HepG2 (cell line): ENCODE measurements around the gene FAM221B. TPM values are rescaled to one million over a fixed set of nuclear protein-coding genes. Genes with fewer than 3 reads are reported as not detected.

Experiments
- ARNT ChIP-seq: fragments of 450-650 bp; IDR thresholded peaks from 2 replicates; pipeline ENCODE4 v1.6.1; 2017
- DNMT1 ChIP-seq: sonication (generic); formaldehyde crosslinking; IDR thresholded peaks from 2 replicates; pipeline ENCODE4 v1.5.1; 2020; ENCODE audit warnings: mild to moderate bottlenecking, missing genetic modification reagents
- HIVEP1 ChIP-seq: sonication (generic); formaldehyde crosslinking; IDR thresholded peaks from 2 replicates; pipeline ENCODE4 v1.4.0; 2020; ENCODE audit warnings: mild to moderate bottlenecking, missing genetic modification reagents
- KAT8 ChIP-seq: IDR thresholded peaks from 2 replicates; pipeline ENCODE4 v1.6.1; 2016; ENCODE audit warnings: missing genetic modification reagents, missing compliant biosample characterization
- KLF12 ChIP-seq: sonication (generic); formaldehyde crosslinking; IDR thresholded peaks from 2 replicates; pipeline ENCODE4 v1.4.0; 2020; ENCODE audit warnings: missing genetic modification reagents, borderline replicate concordance
- MBD4 ChIP-seq: IDR thresholded peaks from 2 replicates; pipeline ENCODE4 v1.6.1; 2012; ENCODE audit warnings: low read length, inconsistent platforms, borderline replicate concordance
- NRL ChIP-seq: sonication (generic); formaldehyde crosslinking; IDR thresholded peaks from 2 replicates; pipeline ENCODE4 v1.5.0; 2020; ENCODE audit warnings: missing genetic modification reagents, mild to moderate bottlenecking, moderate library complexity, borderline replicate concordance
- PHF8 ChIP-seq: sonication (generic); formaldehyde crosslinking; IDR thresholded peaks from 2 replicates; pipeline ENCODE4 v1.5.0; 2020; ENCODE audit warnings: missing genetic modification reagents
- POLR2AphosphoS2 ChIP-seq: IDR thresholded peaks from 2 replicates; pipeline ENCODE4 v1.6.1; 2011; ENCODE audit warnings: low read depth, low read length, improper control_type of control experiment
- PPARG ChIP-seq: conservative IDR thresholded peaks from 2 replicates; pipeline ENCODE4 v1.6.1; 2016; ENCODE audit warnings: missing biosample characterization, missing genetic modification reagents
- RBFOX2 ChIP-seq: fragments of 200-400 bp; formaldehyde crosslinking; IDR thresholded peaks from 2 replicates; pipeline ENCODE4 v1.6.1; 2017; ENCODE audit warnings: low read depth, mild to moderate bottlenecking, low read length
- SUZ12 ChIP-seq: fragments of 150-350 bp; IDR thresholded peaks from 2 replicates; pipeline ENCODE4 v1.6.1; 2014; ENCODE audit warnings: low read depth, low read length
- TCF12 ChIP-seq, 2 experiments: fragments of 450-650 bp in 1 of 2; sonication (generic) in 1 of 2; formaldehyde crosslinking in 1 of 2; IDR thresholded peaks; 2 replicates each; pipeline versions ENCODE4 v1.6.1 to v1.8.0; 2017 to 2022; ENCODE audit warnings: antibody characterized with exemption in 1 of 2, mild to moderate bottlenecking in 1 of 2, missing genetic modification reagents in 1 of 2, moderate library complexity in 1 of 2
- TFDP1 ChIP-seq: IDR thresholded peaks from 2 replicates; pipeline ENCODE4 v1.6.1; 2016; ENCODE audit warnings: missing compliant biosample characterization, missing genetic modification reagents, borderline replicate concordance
- TP53 ChIP-seq: sonication (generic); formaldehyde crosslinking; conservative IDR thresholded peaks from 2 replicates; pipeline ENCODE4 v1.4.0; 2020; ENCODE audit warnings: missing genetic modification reagents
- ZBTB38 ChIP-seq: sonication (generic); formaldehyde crosslinking; IDR thresholded peaks from 2 replicates; pipeline ENCODE4 v1.5.1; 2020; ENCODE audit warnings: mild to moderate bottlenecking, missing genetic modification reagents
- ZBTB44 ChIP-seq: sonication (generic); formaldehyde crosslinking; IDR thresholded peaks from 2 replicates; pipeline ENCODE4 v1.4.0; 2020; ENCODE audit warnings: missing genetic modification reagents
- ZBTB7A ChIP-seq: sonication (generic); formaldehyde crosslinking; IDR thresholded peaks from 2 replicates; pipeline ENCODE4 v1.8.0; 2022; ENCODE audit warnings: mild to moderate bottlenecking, missing genetic modification reagents
- ZC3H4 ChIP-seq: sonication (generic); formaldehyde crosslinking; IDR thresholded peaks from 2 replicates; pipeline ENCODE4 v1.4.0; 2020; ENCODE audit warnings: missing genetic modification reagents, borderline replicate concordance
- ZNF160 ChIP-seq: sonication (generic); formaldehyde crosslinking; IDR thresholded peaks from 2 replicates; pipeline ENCODE4 v1.8.0; 2022; ENCODE audit warnings: mild to moderate bottlenecking, inconsistent platforms, missing genetic modification reagents
- ZNF563 ChIP-seq: sonication (generic); formaldehyde crosslinking; IDR thresholded peaks from 2 replicates; pipeline ENCODE4 v1.8.0; 2022; ENCODE audit warnings: mild to moderate bottlenecking, moderate library complexity, missing genetic modification reagents
- ZNF720 ChIP-seq: sonication (generic); formaldehyde crosslinking; IDR thresholded peaks from 2 replicates; pipeline ENCODE4 v1.4.0; 2020; ENCODE audit warnings: missing genetic modification reagents
- ZNF841 ChIP-seq: sonication (generic); formaldehyde crosslinking; IDR thresholded peaks from 2 replicates; pipeline ENCODE4 v1.8.1; 2023; ENCODE audit warnings: missing genetic modification reagents, borderline replicate concordance
- ZSCAN12 ChIP-seq: sonication (generic); formaldehyde crosslinking; IDR thresholded peaks from 2 replicates; pipeline ENCODE4 v1.9.0; 2021; ENCODE audit warnings: mild to moderate bottlenecking, missing genetic modification reagents
- polyA plus RNA-seq, 8 experiments: library from polyadenylated mRNA; depleted of rRNA in 3 of 8; stranded (reverse) in 7 of 8; unstranded in 1 of 8; fragments of >200 nt; fragmentation: Illumina TruSeq in 4 of 8; extraction: Trizol in 4 of 8; gene quantifications; 2 replicates each; pipeline versions ENCODE4 v1.2.1 to v1.2.3, GENCODE V29; 2011 to 2016; ENCODE audit warnings: low read depth in 4 of 8, missing spikeins in 1 of 8, mixed read lengths in 1 of 8; ENCODE audit not compliant: insufficient read depth in 1 of 8
- total RNA-seq, 5 experiments: library from RNA; depleted of rRNA; stranded (reverse); fragments of >200 nt; fragmentation: Illumina TruSeq; extraction: Trizol; gene quantifications; 2 replicates each; pipeline ENCODE4 v1.2.3, GENCODE V29; 2016; ENCODE audit warnings: low read depth in 1 of 5
- TF ChIP-seq, protein P1 (sequence below): sonication (generic); formaldehyde crosslinking; IDR thresholded peaks from 2 replicates; pipeline ENCODE4 v1.5.0; 2020; ENCODE audit warnings: mild to moderate bottlenecking, missing genetic modification reagents
- TF ChIP-seq, protein P2 (sequence below): sonication (generic); formaldehyde crosslinking; IDR thresholded peaks from 2 replicates; pipeline ENCODE4 v1.4.0; 2020; ENCODE audit warnings: missing genetic modification reagents

The FAM221B gene
- total and polyA plus RNA-seq, 2 of the 13 experiments (the other 11 are each of a cell fraction or from before 2014, with no cell fraction given), result not detected

- TF ChIP-seq ZBTB38 (CRISPR knock-in tag) (no peak), ZNF841 (no peak), MBD4 (no peak), ZBTB44 (no peak), ZBTB7A (CRISPR knock-in tag) (no peak), ZC3H4 (CRISPR knock-in tag) (no peak), ARNT (no peak), NRL (CRISPR knock-in tag) (0 out of 2 replicates have a peak, but pooled peaks have one; percentile 61), DNMT1 (CRISPR knock-in tag) (no peak), POLR2AphosphoS2 (no peak), SUZ12 (no peak), KAT8 (CRISPR knock-in tag) (peak; percentile 93), TCF12 (IDR thresholded peaks at IDR 0.05) (no peak), TCF12 (CRISPR knock-in tag; IDR thresholded peaks at IDR 0.05) (no peak), TP53 (no peak), PHF8 (CRISPR knock-in tag) (peak; percentile 32; the same call in 1 of the 2 replicates), ZSCAN12 (CRISPR knock-in tag) (no peak), HIVEP1 (CRISPR knock-in tag) (no peak), ZNF720 (no peak), KLF12 (CRISPR knock-in tag) (no peak), RBFOX2 (no peak), ZNF160 (CRISPR knock-in tag) (0 out of 2 replicates have a peak, but pooled peaks have one; percentile 43), TFDP1 (CRISPR knock-in tag) (no peak), ZNF563 (CRISPR knock-in tag) (no peak), PPARG (CRISPR knock-in tag) (peak; percentile 70; the same call in 1 of the 2 replicates)
- TF ChIP-seq, protein P1, sequence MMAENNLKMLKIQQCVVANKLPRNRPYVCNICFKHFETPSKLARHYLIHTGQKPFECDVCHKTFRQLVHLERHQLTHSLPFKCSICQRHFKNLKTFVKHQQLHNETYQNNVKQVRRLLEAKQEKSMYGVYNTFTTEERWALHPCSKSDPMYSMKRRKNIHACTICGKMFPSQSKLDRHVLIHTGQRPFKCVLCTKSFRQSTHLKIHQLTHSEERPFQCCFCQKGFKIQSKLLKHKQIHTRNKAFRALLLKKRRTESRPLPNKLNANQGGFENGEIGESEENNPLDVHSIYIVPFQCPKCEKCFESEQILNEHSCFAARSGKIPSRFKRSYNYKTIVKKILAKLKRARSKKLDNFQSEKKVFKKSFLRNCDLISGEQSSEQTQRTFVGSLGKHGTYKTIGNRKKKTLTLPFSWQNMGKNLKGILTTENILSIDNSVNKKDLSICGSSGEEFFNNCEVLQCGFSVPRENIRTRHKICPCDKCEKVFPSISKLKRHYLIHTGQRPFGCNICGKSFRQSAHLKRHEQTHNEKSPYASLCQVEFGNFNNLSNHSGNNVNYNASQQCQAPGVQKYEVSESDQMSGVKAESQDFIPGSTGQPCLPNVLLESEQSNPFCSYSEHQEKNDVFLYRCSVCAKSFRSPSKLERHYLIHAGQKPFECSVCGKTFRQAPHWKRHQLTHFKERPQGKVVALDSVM (CRISPR knock-in tag), result 0 out of 2 replicates have a peak, but pooled peaks have one; percentile 41
- TF ChIP-seq, protein P2, sequence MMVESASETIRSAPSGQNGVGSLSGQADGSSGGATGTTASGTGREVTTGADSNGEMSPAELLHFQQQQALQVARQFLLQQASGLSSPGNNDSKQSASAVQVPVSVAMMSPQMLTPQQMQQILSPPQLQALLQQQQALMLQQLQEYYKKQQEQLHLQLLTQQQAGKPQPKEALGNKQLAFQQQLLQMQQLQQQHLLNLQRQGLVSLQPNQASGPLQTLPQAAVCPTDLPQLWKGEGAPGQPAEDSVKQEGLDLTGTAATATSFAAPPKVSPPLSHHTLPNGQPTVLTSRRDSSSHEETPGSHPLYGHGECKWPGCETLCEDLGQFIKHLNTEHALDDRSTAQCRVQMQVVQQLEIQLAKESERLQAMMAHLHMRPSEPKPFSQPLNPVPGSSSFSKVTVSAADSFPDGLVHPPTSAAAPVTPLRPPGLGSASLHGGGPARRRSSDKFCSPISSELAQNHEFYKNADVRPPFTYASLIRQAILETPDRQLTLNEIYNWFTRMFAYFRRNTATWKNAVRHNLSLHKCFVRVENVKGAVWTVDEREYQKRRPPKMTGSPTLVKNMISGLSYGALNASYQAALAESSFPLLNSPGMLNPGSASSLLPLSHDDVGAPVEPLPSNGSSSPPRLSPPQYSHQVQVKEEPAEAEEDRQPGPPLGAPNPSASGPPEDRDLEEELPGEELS (CRISPR knock-in tag), result 0 out of 2 replicates have a peak, but pooled peaks have one; percentile 45
These were observed 16.4 kb downstream of the FAM221B start, which contains the start of gene SPAG8 (continued) for GRCh38 chr9:35812025-35812602.
